Stimulated activated CD8-positive, alpha-beta memory T cell treated with anti-CD3 and anti-CD28 coated beads, Interleukin-7, amount 100 ng/mL, for 4 hours (primary cell): ENCODE measurements around the gene RAD18.

Experiments
- DNase-seq, 2 donors: peaks; one replicate each; pipeline ENCODE4 v3.0.0-alpha.2; 2020; ENCODE audit warnings: low read depth in 2 of 2

Gene RAD18

DNA sequence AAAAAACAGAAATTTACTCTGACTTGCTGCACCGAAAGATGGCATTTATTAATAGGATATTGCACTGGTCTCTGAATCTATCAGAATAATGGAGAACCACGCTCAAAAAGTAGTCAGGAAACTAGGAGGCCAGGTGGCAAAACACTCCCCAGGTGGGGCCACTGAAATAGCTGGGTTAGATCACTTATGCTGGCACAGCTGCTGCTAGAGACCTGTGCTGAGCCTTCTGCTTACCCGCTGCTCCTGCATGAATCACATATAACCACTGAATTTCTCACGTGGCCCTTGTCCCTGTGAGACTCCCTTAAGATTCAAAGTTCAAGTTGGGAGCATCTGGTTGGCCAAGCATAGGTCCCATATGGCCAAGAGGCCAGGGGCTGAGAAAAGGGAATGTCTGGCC is 127.9 kb downstream of the RAD18 start:
- no peak for DNase-seq

DNA sequence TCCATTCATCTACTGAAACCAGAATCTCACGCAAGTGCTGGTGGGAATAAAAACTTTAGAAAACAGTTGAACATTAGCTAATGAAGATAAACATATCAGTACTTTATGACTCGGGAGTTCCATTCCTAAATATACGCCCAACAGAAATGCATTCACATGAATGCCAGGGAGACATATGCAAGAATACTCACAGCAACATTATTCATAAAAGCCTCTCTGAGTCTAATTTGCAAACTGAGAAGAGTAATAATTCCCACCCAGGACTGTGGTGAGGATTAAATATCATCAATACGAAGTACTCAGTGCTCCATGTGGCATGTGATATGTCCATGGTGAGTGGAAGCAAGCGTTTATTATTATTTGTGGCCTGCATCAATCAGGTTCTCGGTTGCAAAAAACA is 128.3 kb downstream of the RAD18 start:
- no peak for DNase-seq

DNA sequence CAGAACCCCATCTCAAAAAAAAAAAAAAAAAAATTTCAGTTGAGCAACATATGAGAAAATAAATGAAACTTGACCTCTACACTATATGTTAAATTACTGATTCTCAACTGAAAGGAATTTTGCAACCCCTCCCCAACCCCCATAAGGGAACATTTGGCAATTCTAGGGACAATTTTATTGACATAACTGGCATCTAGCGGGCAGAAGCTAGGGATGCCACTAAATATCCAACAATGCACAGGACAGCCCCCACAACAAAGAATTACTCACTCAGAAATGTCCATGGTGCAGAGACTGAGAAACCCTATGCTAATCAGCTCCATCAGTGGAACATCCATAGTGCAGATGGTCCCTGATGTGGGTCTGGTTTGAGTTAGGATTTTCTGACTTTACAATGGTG is 135.6 kb downstream of the RAD18 start:
- no peak for DNase-seq
